Activated T-cell treated with anti-CD3 and anti-CD28 coated beads for 1 hour (primary cell): ENCODE data around the gene MUSTN1.

Experiments used
- DNase-seq: peaks from one replicate; pipeline ENCODE4 v3.0.0-alpha.2; 2020; ENCODE audit warnings: low read depth

Gene MUSTN1

DNA sequence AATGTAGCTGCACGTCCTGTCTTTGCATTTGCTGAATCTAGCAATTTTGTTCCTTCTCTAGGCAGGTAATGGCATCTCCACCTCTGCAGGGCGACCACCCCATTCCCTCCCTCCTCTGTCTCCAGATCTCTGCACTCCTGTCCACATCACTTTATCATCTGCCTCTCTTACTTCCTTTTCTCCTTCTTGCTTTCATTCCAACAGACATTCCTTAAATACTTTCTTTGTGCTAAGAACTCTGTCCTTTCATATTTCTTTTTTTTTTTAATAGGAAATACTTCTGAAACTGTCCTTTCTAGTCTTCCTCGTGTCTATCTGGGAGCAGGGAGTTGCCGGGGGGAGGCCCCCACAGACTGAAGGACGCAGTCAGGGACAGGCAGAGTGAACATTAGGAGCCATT lies 33.0 kb downstream of the MUSTN1 start:
- no peak for DNase-seq

DNA sequence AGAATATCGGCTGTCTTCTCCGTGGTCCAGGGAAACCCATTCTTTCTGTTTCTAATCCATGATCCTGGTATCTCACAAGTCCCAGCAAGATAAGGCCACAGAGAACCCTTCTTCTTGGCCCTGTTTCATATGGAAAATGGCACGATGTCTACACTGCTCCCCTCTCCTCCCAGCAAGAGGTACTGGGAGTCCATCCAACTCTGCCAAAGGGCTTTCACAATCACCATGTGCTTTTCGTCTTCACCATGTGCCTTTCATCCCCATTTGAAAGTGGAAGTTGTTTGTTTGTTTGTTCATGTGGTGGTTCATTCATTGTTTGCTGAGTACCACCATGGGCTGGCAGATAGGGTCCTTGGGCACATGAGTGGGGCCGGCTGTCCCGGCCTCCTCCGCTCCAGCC lies 34.7 kb downstream of the MUSTN1 start:
- DNase-seq = no peak

DNA sequence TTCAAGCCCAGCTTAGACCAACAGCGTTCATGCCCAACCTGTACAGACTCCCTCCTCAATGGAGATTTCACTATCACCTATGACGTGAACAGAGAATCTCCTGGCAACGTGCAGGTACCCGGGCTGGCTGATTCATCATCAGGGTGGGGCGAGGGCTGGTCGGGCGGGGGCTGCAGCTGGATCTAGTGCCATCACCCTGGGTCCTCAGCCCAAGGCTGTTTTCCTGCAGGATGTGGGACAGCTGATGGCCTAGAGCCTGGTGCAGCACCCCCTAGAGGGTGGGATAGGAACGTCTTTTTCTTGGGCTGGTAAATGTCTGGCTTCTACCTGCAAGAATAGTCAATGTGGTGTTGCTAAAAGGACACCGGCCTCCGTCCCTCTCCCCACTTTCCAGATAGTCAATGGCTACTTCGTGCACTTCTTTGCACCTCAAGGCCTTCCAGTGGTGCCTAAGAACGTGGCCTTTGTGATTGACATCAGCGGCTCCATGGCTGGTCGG lies 35.8 kb downstream of the MUSTN1 start:
- DNase-seq = no peak

DNA sequence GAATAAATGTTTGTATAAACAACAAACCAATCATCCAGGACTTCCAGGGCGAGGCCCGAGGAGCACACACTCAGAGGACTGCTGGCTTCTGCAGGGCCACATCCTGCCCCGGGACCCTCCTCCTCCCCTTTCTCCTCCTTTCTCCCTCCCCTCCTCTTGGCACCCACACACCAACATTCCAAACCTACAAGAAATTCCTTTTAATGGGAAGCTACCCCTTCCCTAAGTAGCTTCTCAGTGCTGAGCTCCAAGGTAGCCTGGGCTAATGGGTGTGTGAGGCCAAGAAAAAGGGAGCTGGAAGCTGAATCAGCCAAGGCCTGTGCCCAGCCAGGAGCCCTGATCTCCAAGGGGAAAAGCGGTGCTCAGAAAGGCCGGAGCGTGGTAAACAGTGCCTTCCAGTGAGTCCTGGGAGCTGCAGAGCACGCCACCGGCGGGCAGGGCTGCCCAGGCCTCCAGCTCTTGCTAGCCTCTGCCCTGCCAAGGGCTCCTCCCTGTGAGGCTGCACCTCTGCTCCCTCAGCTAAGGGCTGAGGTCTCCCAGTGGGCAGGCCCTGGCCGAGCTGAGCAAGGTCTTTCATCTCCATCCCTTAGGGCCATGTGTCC lies 36.3 kb downstream of the MUSTN1 start:
- no peak for DNase-seq

DNA sequence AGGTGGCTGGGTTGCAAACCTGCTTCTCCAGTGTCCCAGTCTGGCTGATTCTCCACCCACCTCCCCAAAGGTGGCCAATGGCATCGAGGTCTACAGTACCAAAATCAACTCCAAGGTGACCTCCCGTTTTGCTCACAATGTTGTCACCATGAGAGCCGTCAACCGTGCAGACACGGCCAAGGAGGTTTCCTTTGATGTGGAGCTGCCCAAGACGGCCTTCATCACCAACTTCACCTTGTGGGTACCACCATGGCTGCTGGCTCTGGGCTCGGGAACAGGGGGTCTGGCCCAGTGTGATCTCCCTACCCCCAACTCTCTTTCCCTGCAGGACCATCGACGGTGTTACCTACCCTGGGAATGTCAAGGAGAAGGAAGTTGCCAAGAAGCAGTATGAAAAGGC lies 38.4 kb downstream of the MUSTN1 start:
- no peak for DNase-seq

DNA sequence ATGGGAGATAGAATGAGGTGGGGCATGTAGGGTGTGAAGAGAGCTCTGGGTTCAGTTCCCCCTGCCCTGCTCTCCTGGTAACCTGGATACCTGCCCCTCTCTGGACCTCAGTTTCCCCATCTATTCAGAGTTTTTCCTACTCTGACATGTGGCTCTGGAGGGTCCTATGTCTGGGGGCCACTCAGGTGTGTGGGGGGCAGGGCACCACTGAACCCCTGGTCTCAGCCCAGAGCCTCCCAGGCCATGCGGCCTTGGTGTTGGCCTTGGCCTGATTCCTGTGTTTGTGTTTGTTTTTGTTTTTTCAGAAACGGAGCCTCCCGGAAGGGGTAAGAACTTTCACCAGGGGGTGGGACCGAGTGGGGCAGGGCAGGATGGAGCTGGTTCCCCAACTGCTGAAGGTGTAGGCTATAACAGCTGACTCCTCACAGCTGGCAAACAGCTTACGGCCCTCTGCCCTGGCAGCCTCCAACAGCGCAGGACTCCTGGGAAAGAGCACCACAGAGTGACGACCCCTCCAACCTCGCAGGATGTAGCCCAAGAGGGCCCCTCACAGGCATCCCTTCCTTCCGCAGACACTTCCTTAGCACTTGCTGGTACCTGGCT lies 39.4 kb downstream of the MUSTN1 start:
- no peak for DNase-seq

DNA sequence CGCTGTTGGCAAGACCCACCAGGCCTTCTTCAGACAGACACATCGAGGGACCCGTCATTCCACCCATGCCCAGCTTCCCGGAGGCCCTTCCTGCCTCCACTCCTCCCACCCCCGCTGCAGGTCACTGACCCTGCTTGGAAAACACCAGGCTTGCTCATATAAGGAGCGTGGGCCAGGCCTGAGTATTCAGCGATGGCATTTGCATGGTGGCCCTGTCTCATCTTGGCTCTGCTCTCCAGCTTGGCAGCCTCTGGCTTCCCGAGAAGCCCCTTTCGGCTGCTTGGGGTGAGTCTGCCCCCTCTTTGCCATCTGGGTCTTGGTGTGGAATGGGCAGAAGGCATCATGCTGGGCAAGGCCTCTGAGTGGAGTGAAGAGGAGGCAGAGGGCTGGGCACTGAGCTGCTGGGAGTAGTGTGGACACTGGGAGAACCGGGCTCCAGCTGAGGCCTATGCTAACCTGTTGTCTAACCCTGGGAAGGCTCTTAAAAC lies 40.2 kb downstream of the MUSTN1 start, which contains the start of gene ITIH3:
Gene ITIH3, plus strand, starts transcription at position 185 of the 488 bp plus-strand sequence. Its CDS starts 8 bp downstream, at position 193.
- DNase-seq = no peak

DNA sequence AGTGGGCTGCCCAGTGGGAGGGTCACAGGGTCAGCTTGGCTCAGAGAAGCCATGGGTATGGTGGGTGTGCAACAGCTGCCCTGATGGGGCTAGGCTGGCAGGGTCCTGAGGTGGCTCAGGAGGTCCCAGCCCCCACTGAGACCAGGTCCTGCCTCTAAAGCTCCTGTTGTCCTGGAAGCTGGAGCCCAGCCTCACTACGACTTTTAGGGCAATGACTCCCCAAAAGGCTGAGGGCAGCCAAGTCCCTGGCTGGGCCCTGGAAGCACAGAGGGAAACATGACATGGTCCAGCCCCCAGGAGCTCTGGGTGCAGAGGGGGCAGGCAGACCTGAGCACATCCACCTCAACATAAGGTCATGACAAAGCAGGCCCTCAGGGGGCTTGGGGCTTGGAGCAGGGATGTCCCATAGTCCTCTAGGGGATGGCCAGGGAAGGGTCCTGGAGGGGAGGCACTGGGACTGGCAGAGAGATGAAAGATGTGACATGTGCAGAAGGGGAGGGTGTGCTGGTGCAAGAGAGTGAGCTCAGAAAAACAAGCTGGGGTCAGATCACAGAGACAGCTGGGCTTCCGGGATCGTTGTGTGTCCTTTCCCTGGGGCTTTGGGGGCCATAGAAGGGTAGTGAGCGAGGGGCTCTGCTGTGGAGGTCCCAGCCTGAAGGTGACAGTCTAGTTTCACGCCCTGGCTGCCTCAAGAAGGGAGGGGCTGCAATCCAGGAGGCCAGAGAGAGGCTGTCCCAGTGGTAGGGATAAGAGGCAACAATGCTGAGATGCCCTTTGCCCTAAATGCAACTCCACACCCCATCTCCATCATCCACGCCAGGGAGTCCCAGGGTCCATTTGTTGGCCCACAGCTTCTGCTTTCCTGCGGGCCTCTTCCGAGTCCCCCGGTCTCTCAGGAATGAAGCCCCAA lies 40.9 kb downstream of the MUSTN1 start:
- no peak for DNase-seq

DNA sequence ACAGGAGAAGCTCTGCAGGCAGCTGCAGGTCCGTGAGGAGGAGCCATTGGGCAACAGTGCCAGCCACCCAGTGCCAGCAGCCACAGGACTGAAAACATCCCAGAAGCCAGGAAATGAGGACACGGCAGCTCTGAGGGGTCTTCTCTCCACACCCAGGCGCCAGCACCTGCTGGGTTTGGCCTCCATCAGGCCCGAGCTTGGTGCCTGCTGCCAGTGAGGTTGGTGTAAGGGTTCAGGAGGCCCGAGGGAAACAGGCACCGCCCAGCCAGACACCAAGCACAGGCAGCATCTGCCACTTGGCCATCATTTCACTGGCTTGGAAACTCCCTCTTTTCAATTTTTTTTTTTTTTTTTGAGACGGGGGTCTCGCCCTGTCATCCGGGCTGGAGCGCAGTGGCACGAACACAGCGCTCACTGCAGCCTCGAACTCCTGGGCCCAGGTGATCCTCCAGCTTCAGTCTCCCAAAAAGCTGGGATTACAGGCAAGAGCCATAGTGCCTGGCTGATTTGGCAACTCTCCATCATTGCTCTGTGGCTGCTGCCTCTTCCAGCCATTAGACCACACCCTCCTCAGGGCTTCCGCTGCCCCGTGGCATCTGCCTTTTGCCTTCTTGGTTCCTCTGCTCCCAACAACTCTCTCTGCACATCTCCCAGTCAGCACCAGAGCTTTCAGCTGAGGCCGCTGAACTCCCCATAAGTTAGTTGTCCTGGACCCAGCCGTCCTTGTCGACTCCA lies 41.7 kb downstream of the MUSTN1 start:
- no peak for DNase-seq

DNA sequence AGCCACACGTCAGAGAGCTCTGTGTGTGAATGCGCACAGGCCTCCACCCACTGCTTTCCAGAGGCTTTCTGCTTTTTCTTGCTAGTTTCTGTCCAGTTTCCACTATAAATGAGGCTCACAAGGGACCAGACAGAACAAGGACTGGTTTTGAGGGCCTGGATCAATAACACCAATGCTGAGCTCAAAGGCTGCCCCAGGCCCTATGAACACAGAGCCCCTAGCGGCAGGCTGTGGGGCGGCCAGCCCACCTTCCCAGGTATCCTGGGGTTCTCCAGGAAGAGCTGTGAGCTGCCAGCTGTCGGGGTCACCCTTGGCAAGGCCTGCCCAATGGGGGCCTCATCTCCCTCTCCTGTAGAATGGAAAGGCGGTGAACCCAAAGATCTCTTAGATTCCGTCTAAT lies 42.4 kb downstream of the MUSTN1 start:
- DNase-seq = no peak

DNA sequence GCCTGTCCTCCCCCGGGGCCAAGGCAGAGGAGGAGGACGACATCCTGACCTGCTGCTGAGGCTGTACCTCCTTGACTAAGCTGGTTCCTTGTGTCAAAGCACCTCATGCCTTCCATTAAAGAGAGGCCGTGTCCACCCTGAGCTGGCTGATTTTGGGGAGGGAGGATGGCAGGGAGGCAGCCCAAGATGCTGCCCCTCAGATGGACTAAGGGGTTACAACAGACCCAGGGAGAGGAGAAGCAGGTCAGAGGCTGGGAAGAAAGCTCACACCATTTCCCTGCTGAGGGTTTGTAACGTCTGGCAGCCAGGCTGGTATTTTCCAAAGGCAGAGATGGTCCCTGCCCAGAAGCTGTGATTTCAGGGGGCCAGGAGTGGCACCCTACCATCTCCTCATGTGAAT lies 42.9 kb downstream of the MUSTN1 start:
- no peak for DNase-seq

DNA sequence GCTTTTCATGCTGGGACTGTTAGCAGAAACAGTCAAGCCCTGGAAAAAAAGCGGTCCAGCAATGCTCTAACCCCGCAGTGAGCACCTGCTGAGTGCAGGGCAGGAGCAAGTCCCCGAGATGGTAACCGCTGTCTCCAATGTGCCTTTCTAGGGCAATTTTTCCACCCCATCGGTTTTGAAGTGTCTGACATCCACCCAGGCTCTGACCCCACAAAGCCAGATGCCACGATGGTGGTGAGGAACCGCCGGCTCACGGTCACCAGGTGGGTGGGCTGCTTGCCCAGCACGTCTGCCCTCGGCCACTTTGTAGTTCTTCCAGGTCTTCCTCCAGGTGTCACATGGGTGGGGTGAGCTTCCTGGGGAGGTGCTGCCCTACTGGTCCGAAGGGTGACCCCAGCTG lies 43.5 kb downstream of the MUSTN1 start:
- no peak for DNase-seq

DNA sequence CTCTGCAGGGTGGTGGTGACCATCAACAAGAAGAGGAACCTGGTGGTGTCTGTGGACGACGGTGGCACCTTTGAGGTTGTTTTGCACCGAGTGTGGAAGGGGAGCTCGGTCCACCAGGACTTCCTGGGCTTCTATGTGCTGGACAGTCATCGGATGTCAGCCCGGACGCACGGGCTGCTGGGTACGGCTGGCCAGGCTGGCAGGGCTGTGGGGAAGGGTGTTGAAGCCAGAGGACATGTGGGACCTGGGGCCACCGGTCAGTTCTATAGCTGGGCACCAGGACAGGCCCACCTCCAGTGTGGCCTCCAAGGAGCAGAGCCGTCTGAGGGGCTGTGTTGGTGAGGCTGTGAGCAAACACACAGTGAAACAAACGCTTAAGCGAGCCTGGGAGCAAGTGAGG lies 44.1 kb downstream of the MUSTN1 start:
- no peak for DNase-seq

DNA sequence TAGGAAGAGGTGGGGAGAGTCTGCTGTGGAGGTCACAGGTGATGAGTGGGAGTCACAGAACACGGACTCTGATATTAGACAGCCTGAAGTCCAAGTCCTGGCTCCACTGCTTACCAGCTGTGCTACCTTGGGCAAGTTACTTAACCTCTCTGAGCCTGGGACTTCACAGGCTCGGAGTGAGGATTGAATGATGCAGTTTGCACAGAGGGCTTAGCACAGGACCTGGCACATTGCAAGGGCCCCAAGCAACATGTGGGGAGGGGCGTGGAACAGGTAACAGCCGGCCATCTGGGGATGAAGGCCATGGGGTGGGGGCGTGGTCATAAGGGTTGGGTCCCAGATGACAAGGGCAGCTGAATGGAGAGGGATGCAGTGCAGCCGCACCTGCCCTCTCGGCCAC lies 44.5 kb downstream of the MUSTN1 start:
- DNase-seq = no peak

DNA sequence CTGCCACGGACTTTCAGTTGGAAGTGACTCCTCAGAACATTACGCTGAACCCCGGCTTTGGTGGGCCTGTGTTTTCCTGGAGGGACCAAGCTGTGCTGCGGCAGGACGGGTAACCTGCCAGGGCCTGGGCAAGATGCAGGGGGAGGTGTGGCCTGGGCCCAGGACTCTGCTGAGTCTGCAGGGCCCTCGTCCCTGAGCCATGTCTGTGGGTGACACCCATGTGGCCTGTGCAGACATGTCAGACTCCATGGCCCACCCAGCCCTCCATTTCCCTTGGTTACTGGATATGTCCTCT lies 45.1 kb downstream of the MUSTN1 start:
- DNase-seq = no peak

DNA sequence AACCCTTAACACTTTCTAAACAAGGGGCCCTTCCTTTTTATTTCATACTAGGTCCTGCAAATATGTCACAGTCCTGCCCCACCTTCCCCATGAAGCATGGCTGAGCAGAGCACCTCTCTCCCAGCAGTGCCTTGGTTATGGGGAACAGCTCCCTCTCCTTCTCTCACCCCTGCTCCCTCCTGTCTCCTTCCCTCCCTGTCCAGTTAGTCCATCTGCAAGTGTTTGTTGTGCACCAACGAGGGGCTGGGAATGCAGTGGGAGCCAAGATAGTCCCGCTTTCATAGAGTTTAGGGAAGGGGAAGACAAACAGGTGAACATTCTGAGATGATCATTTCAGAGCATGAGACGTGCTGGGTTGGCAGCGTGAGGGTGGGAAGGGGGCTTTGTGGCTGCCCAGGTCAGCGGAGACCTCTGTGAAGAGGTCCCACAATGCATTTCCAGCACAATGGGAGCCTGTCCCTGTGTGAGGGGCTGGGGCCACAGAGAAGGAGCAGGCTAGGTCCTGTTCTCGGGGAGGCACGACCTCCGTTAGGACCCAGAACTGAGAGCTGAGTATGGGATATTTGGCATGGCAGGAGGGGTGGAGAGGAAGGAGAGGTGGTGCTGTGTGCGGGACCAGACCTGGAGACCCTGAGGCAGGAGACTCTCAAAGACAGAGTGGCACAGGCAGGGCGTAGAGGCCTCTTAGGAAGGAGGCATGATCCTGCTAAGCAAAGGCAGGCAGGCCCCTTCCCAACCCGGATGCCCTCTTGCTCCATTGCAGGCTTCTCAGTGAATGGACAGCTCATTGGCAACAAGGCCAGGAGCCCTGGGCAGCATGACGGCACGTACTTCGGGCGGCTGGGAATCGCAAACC lies 45.7 kb downstream of the MUSTN1 start:
- DNase-seq = no peak

DNA sequence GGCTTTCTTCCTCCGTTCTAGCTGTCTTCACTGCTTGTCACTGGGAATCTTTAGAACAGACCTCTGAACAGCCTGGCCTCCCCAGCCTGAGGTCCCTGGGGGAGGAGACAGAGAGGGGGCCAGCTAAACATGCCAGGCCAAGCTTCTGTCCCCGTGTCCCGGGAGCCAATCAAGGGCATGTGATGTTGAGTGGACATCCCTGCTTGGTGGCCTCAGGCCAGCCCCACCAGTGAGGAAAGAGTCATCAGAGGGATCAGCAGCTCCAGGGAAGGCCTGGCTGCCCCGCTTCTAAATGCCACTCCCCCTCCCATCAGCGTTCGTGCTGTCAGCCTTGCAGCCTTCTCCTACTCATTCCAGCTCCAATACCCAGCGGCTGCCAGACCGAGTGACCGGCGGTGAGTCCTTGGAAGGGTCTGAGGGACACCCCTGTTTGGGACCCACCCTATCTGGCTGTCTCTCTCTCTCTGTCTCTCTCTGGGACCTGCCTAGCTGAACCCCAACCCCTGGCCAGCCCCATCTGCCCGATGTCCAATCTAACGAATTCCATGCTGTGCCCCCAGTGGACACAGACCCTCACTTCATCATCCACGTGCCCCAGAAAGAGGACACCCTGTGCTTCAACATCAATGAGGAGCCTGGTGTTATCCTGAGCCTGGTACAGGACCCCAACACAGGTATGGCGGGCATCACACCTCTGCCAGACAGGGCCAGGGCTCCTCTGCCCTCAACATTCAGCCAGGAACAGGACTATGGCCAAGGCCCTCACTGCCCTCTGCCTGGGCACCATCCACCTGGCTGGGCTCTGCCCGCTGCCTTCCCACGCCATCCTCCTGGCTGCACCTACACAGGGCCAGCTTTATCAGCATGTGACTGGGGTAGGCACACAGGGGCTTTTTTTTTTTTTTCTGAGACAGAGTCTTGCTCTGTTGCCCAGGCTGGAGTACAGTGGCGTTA lies 46.9 kb downstream of the MUSTN1 start:
- no peak for DNase-seq

DNA sequence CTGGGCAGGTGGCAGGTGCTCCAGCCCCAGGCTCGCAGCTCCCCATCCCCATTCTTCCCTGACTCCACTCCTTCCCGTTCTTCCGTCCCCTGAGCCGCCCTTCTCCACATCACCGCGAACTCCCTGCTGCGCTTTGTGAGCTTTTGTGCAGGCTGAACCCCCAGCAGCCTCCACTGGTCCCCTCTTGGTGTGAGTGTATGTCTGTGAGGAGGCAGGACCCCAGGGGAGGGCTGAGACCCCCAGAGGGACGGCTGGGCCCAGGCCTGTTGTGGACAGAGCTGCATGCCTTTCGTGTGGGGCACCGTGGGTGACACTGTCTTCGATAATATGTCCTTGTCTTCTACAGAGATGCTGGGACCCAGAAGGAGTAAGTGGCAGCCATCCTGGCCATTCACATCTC lies 47.6 kb downstream of the MUSTN1 start:
- DNase-seq = no peak

DNA sequence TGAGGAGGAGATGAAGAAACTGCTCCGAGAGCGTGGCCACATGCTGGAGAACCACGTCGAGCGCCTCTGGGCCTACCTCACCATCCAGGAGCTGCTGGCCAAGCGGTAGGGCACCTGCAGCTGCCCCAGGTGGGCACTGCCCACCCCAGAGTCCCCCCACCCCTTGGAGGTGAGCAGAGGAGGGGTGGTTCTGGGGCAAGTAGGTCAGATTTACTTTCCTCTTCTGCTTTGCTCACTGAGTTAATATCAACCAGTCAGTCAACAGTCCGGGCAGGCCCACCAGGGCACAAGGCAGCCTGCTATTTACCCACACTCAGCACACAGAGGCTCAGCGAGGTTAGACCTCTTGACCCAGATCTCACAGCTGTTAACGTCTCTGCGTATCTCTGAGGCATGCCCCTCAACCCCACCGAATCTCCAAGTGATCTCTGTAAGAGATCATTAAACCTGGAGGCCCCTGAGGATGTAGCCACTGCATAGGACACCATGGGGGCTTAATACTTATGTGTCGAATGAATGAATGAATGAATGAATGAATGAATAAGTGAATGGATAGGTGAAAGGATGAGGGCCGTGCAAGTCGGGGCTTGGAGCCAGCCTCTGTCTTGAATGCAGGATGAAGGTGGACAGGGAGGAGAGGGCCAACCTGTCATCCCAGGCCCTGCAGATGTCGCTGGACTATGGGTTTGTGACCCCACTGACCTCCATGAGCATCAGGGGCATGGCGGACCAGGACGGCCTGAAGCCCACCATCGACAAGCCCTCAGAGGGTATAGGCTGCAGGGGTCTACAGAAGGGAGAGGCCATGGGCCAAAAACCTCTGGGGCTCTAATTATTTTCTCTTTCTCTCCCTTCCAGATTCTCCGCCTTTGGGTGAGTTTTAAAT lies 48.2 kb downstream of the MUSTN1 start:
- no peak for DNase-seq
